EH (cell line): Measurements from ENCODE around the gene ATP10B.

Experiments used
- DNase-seq: peaks from one replicate; pipeline ENCODE4 v3.0.0-alpha.2; 2015; ENCODE audit warnings: low read depth

The ATP10B gene

GRCh38 chr5:160685695-160686094, 166.3 kb downstream of the ATP10B start:
- no peak for DNase-seq

GRCh38 chr5:160685219-160685618, 166.8 kb downstream of the ATP10B start:
- DNase-seq, result no peak

- DNase-seq, result no peak
Observed at GRCh38 chr5:160679567-160680309, 172.3 kb downstream of the ATP10B start.

GRCh38 chr5:160675988-160676387, 176.0 kb downstream of the ATP10B start:
- DNase-seq, result no peak

GRCh38 chr5:160674901-160675300, 177.1 kb downstream of the ATP10B start:
- no peak for DNase-seq

GRCh38 chr5:160672521-160672920, 179.5 kb downstream of the ATP10B start:
- no peak for DNase-seq

GRCh38 chr5:160668356-160668755, 183.7 kb downstream of the ATP10B start:
- no peak for DNase-seq

GRCh38 chr5:160667160-160667559, 184.9 kb downstream of the ATP10B start:
- DNase-seq, result no peak

GRCh38 chr5:160665460-160665859, 186.6 kb downstream of the ATP10B start:
- DNase-seq, result no peak

GRCh38 chr5:160660132-160660531, 191.9 kb downstream of the ATP10B start:
- no peak for DNase-seq

GRCh38 chr5:160657622-160658458, 194.2 kb downstream of the ATP10B start:
- no peak for DNase-seq

GRCh38 chr5:160657068-160657507, 194.9 kb downstream of the ATP10B start:
- DNase-seq, result no peak

GRCh38 chr5:160655717-160656116, 196.3 kb downstream of the ATP10B start:
- DNase-seq, result no peak

GRCh38 chr5:160651692-160652645, 200.0 kb downstream of the ATP10B start:
- DNase-seq, result no peak

- no peak for DNase-seq
Observed at GRCh38 chr5:160649304-160649703, 202.7 kb downstream of the ATP10B start.

GRCh38 chr5:160646033-160646432, 206.0 kb downstream of the ATP10B start:
- no peak for DNase-seq

GRCh38 chr5:160643616-160644240, 208.3 kb downstream of the ATP10B start:
- DNase-seq, result no peak

- DNase-seq, result no peak
Observed at GRCh38 chr5:160641405-160641804, 210.6 kb downstream of the ATP10B start.

GRCh38 chr5:160640406-160640805, 211.6 kb downstream of the ATP10B start:
- DNase-seq, result no peak

- DNase-seq, result no peak
Observed at GRCh38 chr5:160638161-160638742, 213.8 kb downstream of the ATP10B start.
